ENCODE data around the gene ATP6V1C2.

ATP6V1C2 gene

GRCh38 chr2:10775021-10775780 lies 53.8 kb downstream of the ATP6V1C2 start:
- Histone ChIP-seq H3K79me2 (ENCODE audit: insufficient read depth, low read length) (no peaks in the 10 kb centered on the region), H3K4me3 (ENCODE audit: low read length, poor library complexity, severe bottlenecking) (no peak overlapping the region), H3F3A (ENCODE audit: low read depth) (no peaks in the 10 kb centered on the region), H3K27me3 (ENCODE audit: insufficient read depth, low read length, poor library complexity, severe bottlenecking) (no peaks in the 10 kb centered on the region), H3K9me3 (ENCODE audit: insufficient read depth, low read depth, low read length) (no peaks in the 10 kb centered on the region), H2AFZ (ENCODE audit: low read length) (no peak overlapping the region), H3K9ac (ENCODE audit: low read depth, low read length, poor library complexity, severe bottlenecking) (no peak overlapping the region), H3K36me3 (ENCODE audit: insufficient read depth, low read length) (peaks cover 24% of the 10 kb centered on the region; the same call in 1 of the 2 replicates), H4K20me1 (ENCODE audit: insufficient read depth, low read length, poor library complexity, severe bottlenecking) (no peaks in the 10 kb centered on the region), H3K4me2 (ENCODE audit: low read depth, low read length, poor library complexity, severe bottlenecking) (no peak overlapping the region), H3K9me2 (replicated peaks; ENCODE audit: low read depth, low read length) (no peaks in the 10 kb centered on the region), H3K4me1 (ENCODE audit: insufficient read depth, low read length, poor library complexity, severe bottlenecking) (no peaks in the 10 kb centered on the region)
- TF ChIP-seq EZH2phosphoT487 (IDR thresholded peaks at IDR 0.05; ENCODE audit: borderline replicate concordance) = no peak
- TF ChIP-seq, protein P1, sequence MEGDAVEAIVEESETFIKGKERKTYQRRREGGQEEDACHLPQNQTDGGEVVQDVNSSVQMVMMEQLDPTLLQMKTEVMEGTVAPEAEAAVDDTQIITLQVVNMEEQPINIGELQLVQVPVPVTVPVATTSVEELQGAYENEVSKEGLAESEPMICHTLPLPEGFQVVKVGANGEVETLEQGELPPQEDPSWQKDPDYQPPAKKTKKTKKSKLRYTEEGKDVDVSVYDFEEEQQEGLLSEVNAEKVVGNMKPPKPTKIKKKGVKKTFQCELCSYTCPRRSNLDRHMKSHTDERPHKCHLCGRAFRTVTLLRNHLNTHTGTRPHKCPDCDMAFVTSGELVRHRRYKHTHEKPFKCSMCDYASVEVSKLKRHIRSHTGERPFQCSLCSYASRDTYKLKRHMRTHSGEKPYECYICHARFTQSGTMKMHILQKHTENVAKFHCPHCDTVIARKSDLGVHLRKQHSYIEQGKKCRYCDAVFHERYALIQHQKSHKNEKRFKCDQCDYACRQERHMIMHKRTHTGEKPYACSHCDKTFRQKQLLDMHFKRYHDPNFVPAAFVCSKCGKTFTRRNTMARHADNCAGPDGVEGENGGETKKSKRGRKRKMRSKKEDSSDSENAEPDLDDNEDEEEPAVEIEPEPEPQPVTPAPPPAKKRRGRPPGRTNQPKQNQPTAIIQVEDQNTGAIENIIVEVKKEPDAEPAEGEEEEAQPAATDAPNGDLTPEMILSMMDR (conservative IDR thresholded peaks at IDR 0.05; ENCODE audit: low read length) = no peak

- Histone ChIP-seq H3K9ac (ENCODE audit: low read depth, low read length, poor library complexity, severe bottlenecking) (no peak overlapping the region), H3F3A (ENCODE audit: low read depth) (no peaks in the 10 kb centered on the region), H4K20me1 (ENCODE audit: insufficient read depth, low read length, poor library complexity, severe bottlenecking) (no peaks in the 10 kb centered on the region), H3K9me2 (replicated peaks; ENCODE audit: low read depth, low read length) (no peaks in the 10 kb centered on the region), H3K27me3 (ENCODE audit: insufficient read depth, low read length, poor library complexity, severe bottlenecking) (no peaks in the 10 kb centered on the region), H3K9me3 (ENCODE audit: insufficient read depth, low read depth, low read length) (no peaks in the 10 kb centered on the region), H2AFZ (ENCODE audit: low read length) (no peak overlapping the region), H3K4me1 (ENCODE audit: insufficient read depth, low read length, poor library complexity, severe bottlenecking) (no peaks in the 10 kb centered on the region), H3K36me3 (ENCODE audit: insufficient read depth, low read length) (peaks cover 29% of the 10 kb centered on the region; the same call in 1 of the 2 replicates), H3K4me2 (ENCODE audit: low read depth, low read length, poor library complexity, severe bottlenecking) (no peak overlapping the region), H3K4me3 (ENCODE audit: low read length, poor library complexity, severe bottlenecking) (no peak overlapping the region), H3K79me2 (ENCODE audit: insufficient read depth, low read length) (no peaks in the 10 kb centered on the region)
- TF ChIP-seq, protein P1 (conservative IDR thresholded peaks at IDR 0.05; ENCODE audit: low read length) = no peak
- no peak for TF ChIP-seq EZH2phosphoT487 (IDR thresholded peaks at IDR 0.05; ENCODE audit: borderline replicate concordance)
Observed at GRCh38 chr2:10775831-10776230, 54.4 kb downstream of the ATP6V1C2 start.

- Histone ChIP-seq H2AFZ (ENCODE audit: low read length) (no peak overlapping the region), H3K36me3 (ENCODE audit: insufficient read depth, low read length) (peaks cover 34% of the 10 kb centered on the region; the same call in 1 of the 2 replicates), H3K4me1 (ENCODE audit: insufficient read depth, low read length, poor library complexity, severe bottlenecking) (no peaks in the 10 kb centered on the region), H3K79me2 (ENCODE audit: insufficient read depth, low read length) (no peaks in the 10 kb centered on the region), H3F3A (ENCODE audit: low read depth) (no peaks in the 10 kb centered on the region), H3K4me3 (ENCODE audit: low read length, poor library complexity, severe bottlenecking) (no peak overlapping the region), H3K9me3 (ENCODE audit: insufficient read depth, low read depth, low read length) (no peaks in the 10 kb centered on the region), H3K9me2 (replicated peaks; ENCODE audit: low read depth, low read length) (no peaks in the 10 kb centered on the region), H4K20me1 (ENCODE audit: insufficient read depth, low read length, poor library complexity, severe bottlenecking) (no peaks in the 10 kb centered on the region), H3K4me2 (ENCODE audit: low read depth, low read length, poor library complexity, severe bottlenecking) (no peak overlapping the region), H3K9ac (ENCODE audit: low read depth, low read length, poor library complexity, severe bottlenecking) (no peak overlapping the region), H3K27me3 (ENCODE audit: insufficient read depth, low read length, poor library complexity, severe bottlenecking) (no peaks in the 10 kb centered on the region)
- TF ChIP-seq, protein P1 (conservative IDR thresholded peaks at IDR 0.05; ENCODE audit: low read length) = no peak
- no peak for TF ChIP-seq EZH2phosphoT487 (IDR thresholded peaks at IDR 0.05; ENCODE audit: borderline replicate concordance)
Observed at GRCh38 chr2:10776231-10776977, 55.0 kb downstream of the ATP6V1C2 start.
